GM06990 (cell line): Measurements from ENCODE around the gene RAPGEF5.

Experiments used
- DNase-seq: peaks from one replicate; pipeline ENCODE4 v3.0.0-alpha.2; 2011; ENCODE audit not compliant: insufficient read length; ENCODE audit errors: extremely low read depth
- H3K27me3 ChIP-seq: replicated peaks from 2 replicates; pipeline ENCODE4 v1.6.0; 2011; ENCODE audit warnings: low read length; ENCODE audit not compliant: control insufficient read depth, insufficient read depth
- H3K36me3 ChIP-seq: 2 replicates; pipeline ENCODE4 v1.5.1; 2011; ENCODE audit warnings: low read length; ENCODE audit not compliant: control insufficient read depth, insufficient read depth
- H3K4me3 ChIP-seq: replicated peaks from 2 replicates; pipeline ENCODE4 v1.5.1; 2011; ENCODE audit warnings: low read depth, mild to moderate bottlenecking, control low read depth, low read length
- TF ChIP-seq, protein P1 (sequence below): IDR thresholded peaks from 2 replicates; pipeline ENCODE4 v1.5.1; 2011; ENCODE audit warnings: low read length, control low read depth, mild to moderate bottlenecking, inconsistent platforms; ENCODE audit not compliant: insufficient read depth, poor library complexity, severe bottlenecking

RAPGEF5 gene

DNA sequence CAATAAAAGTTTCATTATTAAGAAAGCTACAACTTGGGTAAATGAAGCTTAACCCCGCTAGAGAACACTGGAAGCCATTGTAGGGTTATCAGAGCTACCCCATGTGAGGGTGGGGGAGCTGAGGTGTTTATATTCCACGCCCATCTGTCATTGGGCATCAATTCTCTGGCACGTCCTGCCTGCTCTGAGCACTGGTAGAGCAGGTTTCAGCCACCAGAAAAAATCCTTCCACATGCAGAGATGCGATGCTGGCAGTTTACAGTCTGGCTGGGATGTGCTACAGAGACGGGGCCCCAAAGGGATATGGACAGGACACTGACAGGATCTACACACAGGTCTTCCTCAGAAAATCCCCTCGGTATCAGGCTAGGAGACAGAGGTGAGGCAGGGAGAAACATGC, 15.9 kb upstream of the RAPGEF5 start:
- Histone ChIP-seq H3K4me3 (no peak overlapping the region), H3K36me3 (no peaks in the 10 kb centered on the region), H3K27me3 (no peaks in the 10 kb centered on the region)
- TF ChIP-seq, protein P1, sequence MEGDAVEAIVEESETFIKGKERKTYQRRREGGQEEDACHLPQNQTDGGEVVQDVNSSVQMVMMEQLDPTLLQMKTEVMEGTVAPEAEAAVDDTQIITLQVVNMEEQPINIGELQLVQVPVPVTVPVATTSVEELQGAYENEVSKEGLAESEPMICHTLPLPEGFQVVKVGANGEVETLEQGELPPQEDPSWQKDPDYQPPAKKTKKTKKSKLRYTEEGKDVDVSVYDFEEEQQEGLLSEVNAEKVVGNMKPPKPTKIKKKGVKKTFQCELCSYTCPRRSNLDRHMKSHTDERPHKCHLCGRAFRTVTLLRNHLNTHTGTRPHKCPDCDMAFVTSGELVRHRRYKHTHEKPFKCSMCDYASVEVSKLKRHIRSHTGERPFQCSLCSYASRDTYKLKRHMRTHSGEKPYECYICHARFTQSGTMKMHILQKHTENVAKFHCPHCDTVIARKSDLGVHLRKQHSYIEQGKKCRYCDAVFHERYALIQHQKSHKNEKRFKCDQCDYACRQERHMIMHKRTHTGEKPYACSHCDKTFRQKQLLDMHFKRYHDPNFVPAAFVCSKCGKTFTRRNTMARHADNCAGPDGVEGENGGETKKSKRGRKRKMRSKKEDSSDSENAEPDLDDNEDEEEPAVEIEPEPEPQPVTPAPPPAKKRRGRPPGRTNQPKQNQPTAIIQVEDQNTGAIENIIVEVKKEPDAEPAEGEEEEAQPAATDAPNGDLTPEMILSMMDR, result no peak
- no peak for DNase-seq

GRCh38 chr7:22371878-22372277, 14.9 kb upstream of the RAPGEF5 start:
- Histone ChIP-seq H3K36me3 (no peaks in the 10 kb centered on the region), H3K27me3 (no peaks in the 10 kb centered on the region), H3K4me3 (no peak overlapping the region)
- TF ChIP-seq, protein P1, result no peak
- no peak for DNase-seq

DNA sequence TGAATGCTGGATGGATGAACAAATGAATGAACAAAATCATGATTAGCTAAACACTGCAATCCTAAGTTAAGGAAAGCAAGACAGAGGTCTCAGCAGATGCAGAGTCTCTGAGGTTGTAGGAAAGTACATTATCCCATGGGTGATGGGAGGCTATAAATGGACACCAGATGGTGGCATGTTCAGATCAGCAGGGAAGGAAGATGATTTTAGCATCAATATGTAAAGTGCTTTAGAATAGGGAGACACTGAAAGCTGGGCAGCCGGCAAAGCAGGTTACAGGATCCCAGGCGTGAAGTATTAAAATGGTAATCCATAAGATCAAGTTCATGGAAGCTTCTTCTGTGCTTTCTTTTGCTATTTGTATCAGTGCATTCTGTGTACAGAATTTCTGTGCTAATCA, 7.9 kb upstream of the RAPGEF5 start:
- no peak overlapping the region for H3K4me3 ChIP-seq
- no peaks in the 10 kb centered on the region for H3K27me3 ChIP-seq
- no peak for DNase-seq
- H3K36me3 ChIP-seq, result no peaks in the 10 kb centered on the region
- TF ChIP-seq, protein P1, result no peak

- no peaks in the 10 kb centered on the region for H3K27me3 ChIP-seq
- H3K4me3 ChIP-seq, result no peak overlapping the region
- TF ChIP-seq, protein P1, result no peak
- no peaks in the 10 kb centered on the region for H3K36me3 ChIP-seq
- DNase-seq, result no peak
These were observed 6.9 kb upstream of the RAPGEF5 start for GRCh38 chr7:22363756-22364422.

- H3K4me3 ChIP-seq, result no peak overlapping the region
- DNase-seq, result no peak
These were observed 4.8 kb upstream of the RAPGEF5 start for GRCh38 chr7:22361795-22362194.

More at GRCh38 chr7:22361795-22362194, 4.8 kb upstream of the RAPGEF5 start:
- TF ChIP-seq, protein P1, result no peak
- Histone ChIP-seq H3K36me3 (no peaks in the 10 kb centered on the region), H3K27me3 (no peaks in the 10 kb centered on the region)
